GM18508 (cell line): ENCODE results near the gene CCDC187.

ENCODE experiments used
- ATAC-seq: cut with Tn5 transposase; IDR thresholded peaks from one replicate; pipeline ENCODE4 v1.9.1; 2021; ENCODE audit warnings: moderate number of reproducible peaks; ENCODE audit not compliant: insufficient read depth, unreplicated experiment

Gene CCDC187

DNA sequence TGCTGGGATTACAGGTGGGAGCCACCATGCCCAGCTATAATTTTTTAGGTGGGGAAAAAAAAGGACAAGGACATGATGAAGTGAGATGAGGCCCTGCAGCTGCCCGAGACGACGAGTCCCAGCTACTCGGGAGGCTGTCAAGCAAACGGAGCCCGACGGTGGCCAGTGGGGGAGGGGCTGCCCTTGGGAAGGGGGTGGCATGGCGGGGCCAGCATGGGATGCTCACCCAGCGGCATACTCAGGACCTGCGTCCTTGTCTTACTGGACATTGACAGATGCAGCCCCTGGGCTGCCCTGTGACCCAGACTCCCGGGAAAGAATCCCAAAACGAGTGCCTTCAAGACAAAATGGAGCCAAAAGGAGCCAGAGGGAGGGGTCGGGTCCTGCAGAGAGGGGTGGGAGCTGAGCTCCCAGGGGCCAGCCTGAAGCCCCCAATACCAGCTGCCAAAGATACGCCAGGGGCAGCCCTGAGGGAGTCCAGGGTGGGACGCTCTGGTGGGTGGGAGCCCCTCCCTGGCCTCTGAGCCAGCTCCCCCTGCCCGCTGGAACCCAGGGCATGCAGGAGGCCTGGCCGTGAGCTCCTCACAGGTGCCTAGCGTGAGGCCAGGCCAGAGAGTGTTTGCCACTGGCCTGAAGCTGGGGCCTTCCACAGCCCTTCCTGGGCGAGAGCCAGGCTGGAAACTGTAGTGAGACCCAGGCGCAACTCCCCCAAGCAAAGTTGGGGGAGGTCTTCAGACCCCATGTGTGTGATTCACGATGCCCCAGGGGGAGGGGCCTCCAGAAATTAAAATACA is 15.7 kb downstream of the CCDC187 start:
- no peak for ATAC-seq

DNA sequence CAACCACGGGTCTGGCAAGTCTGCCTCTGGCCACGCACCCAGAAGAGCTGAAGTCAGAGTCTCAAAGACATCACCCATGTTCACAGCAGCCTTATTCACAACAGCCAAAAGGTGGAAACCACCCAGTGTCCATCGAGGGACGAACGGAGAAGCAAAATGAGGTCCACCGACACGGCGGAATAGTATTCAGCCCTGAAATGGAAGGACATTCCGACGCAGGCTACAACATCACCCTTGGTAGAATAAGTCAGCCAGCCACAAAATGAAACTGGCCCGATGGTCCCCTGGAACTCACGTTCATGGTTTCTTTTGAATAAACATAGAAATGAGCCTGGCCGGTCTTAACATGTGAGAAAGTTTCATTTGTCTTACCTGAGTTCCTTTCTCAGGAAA is 16.9 kb downstream of the CCDC187 start:
- no peak for ATAC-seq

DNA sequence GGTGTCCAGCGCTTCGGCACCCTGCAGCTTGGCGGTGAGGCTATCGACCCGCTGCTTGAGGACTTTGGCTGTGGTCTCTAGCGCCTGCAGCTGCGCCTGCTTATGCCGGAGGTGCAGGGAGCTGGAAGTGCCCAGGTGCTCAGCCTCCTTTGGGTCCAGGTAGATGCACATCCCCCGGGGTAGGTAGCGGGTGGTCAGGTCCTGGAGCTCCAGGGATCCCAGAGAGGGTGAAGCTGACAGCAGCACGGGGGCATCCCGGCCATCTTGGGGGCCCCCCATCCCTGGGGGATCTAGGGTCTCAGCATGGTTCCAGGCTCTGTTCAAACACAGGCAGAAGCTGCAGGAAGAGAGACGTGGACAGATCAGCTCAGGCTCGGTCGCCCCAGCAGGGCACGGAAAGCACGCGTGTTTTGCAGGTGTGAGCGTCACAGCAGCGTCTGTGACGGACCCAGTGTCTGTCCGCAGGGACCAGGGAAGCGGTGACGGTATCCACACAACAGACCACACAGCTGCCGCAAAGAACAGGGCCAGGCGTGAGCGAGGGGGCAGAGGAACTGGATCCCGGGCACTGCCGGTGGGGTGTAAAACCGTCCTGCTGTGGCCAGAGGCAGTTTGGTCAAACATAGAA is 17.4 kb downstream of the CCDC187 start:
- no peak for ATAC-seq

DNA sequence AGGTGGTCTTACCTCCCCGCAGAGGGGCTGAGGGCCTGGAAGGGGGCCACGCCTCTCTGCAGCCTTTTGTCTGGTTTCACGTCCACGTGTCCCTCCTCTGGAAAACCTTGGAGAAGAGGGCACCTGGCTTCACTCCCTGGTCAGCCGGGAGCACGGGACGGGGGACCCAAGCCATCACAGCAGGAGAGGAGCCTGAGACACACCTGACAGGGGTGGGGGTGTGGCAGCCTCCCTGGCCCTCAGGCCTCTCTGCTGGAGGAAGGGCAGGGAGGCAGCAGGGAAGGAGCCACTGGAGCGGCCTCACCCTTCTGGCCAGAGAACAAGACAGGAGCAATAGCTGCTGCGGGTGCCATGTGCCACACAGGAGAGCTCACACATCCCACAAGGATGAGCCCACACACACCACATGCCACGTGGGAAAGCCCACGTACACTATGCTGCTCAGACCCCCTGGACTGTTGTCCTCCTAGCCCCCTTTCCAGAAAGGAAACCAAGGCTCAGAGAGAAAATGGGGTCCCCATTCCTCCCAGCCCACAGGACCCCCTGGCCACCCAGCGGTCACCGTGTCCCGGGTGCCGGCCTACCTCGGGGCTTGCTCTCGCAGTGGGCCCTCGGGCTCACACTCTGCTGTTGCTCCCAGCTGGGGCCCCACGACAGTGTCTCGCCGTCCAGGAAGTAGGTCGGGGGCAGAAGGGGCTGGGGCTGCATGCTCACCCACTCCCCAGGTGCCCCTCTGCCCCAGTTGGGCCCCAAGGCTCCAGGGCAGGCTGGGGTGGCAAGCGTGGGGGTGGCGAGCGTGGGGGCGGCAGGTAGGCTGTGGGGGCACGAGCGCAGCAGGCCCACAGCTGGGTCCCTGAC is 18.2 kb downstream of the CCDC187 start:
- no peak for ATAC-seq

DNA sequence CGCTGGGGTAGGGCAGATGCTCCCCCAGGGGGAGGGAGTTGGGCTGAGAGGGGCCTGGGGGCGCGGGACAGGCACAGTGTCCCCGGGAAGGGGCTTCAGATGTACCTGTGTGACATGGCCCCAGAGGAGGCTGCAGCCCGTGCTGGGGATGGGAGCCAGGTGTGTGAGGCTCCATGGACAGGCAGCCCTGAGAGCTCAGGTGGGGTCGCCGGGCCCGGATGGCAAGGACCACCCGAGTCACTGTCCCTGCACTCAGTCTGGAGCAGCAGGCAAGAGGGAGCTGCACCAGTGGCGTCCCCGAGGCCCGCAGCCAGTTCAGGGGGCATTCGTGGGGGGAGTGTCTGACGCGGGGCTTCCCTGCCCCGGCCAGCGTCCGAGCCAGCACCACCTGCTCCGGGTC is 18.9 kb downstream of the CCDC187 start:
- no peak for ATAC-seq

DNA sequence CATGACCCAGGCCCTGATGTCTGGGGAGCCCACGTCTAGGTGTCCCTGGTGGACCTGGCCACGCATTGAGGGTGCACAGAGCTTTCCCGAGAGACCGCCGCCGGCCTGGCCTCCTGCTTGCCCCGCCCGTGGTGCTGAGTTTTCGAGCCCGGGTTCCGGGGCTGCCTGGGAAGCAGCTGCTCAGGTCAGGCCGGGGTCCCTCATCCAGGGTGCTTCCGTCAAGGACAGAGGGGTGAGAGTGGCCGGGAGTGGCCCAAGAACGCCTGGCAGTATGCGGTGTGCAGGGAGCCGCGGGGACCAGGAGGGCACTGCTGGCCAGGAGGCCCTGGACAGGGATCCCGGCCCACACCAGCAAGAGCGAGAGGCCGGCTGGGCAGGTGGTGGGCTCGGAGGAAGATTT is 19.6 kb downstream of the CCDC187 start:
- no peak for ATAC-seq

DNA sequence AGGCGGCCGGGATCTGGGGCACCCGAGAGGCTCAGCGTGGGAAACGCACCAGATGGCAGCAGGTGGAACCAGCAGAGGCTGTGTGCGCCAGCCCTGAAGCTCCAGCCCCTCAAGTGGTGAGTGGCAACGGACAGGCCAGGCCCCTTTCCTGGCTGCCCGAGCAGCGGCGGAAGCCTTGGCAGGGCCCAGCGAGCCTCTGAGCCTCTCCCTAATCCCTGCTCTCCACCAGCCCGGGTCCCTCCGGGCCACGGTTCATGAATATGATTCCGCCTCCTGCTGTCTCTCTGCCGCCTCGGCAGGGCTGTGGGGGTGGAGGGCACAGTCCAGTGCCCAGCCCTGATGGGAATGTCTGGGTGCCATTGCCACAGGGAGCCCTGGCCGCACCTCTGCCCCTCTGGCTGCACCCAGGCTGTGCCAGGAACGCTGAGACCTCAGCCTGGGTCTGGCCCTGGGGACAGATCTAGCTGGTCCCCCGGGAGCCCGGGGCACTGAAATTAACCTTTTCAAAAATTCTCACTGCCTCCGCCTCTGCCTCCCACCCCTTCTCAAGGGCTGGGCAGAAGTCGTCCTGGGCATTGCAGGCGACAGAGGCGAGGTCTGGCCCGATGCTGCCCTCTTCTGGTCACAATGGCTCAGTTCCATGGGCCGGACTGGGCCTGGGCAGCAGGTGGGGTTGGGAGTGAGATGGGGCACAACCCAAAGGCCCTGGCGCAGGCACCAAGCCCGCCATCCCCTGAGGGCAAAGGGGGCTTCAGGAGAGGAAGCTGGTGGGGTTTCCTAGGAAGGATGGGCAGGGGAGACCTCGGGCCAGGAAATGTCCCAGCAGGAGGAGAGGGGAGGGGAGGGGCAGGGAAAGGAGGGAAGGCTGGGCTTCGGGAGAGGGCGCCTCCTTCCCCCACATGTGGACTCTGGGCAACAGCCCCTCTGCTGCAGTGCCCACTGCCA is 20.3 kb downstream of the CCDC187 start:
- no peak for ATAC-seq

DNA sequence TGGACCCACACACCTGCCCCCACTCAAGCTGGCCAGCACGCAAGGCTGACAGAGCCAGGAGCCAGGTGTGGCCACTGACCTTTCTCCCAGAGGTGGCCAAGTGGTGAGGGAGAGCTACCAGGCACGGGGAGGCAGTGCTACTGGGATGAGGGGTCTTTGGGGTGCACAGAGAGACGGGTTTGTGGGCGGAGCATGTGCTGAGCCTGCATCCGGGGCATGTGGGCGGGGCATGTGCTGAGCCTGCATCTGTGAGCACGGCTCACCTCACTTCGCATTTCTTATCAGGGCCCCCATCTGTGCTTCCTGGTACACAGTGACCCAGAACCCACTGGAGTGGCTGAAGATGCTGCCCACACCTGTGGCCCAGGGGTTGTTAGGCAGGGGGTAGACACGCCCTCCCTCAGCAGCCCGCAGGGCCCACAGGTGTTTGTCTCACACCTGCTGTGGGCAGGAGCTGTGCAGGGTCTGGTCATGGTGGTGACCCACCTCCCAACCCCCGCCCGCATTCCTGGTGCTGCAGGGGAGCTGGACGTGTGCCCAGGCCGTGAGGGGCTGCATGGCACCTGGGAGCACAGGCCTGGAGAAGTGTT is 21.5 kb downstream of the CCDC187 start:
- ATAC-seq: no peak

DNA sequence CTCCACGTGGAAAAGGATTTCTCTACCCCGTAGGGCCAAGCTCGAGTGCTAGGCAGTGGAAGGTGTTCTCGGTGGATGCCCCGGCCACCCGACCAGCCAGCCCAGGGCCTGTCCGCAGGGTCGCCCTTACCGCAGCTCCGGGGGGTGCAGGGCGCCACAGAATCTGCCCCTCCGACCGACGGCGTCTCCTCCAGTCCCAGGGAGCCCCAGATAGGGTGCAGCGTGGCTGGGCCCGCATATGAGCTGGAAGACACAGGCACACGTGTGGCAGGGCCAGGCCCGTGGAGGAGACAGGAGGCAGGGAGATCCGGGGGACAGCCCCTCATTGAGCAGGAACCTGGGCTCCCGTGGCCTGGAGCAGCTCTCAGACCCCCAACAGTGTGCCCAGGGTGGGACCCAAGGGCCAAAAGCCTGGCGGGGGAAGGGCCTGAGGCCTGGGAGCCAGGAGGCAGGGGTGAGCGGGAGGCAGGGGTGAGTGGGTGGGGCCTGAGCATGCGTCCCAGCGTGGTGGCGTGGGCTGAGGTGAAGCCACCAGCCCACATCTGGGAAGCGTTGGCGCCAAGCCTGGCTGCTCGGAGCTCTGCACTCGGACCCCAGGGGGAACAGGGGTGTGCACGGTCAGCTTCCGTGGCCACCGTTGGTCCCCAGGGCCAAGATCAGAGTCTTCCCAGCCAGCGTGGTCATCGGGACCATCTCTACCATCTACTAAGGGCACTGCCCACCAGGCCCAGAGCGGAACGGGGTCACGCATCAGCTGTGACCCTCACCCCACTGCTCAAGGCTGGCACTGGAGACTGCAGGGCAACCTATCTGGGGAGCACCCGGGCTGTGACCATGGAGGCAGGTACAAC is 22.2 kb downstream of the CCDC187 start:
- no peak for ATAC-seq

DNA sequence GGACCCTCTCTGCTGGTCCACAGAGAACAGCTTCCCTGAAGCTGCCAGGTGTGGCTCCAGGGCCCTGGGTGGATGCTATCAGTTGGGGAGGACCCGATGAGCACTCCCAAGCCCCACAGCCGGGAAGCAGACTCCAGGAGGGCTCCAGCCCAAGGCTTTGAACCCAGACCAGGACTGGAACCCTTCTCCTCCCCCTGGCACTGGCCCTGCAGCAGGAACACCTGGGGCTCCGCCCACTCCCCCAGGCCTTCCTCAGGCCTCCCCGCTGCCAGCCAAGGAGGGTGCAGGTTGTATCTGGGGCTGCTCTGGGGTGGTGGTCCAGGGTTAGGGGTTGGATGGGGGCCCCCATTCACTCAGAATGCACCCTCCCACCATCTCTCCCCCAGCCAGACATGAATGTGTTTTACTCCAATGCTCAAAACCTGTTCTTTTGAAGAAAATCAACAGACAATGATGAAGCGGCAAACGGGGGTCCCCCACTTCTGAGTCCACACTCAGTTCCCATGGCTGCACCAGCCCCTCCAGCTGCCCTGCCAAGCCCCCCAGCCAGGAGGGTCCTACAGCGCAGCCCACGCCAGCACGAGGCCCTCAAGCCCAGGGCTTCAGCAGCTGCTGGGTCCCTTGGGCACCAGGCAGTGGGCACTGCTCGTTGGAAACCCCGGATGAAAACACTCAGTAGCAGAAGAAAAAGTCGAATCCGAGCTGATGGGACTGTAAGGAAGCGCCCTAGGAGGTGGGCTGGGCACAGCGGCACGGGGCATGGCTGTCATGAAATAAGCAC is 23.2 kb downstream of the CCDC187 start:
- no peak for ATAC-seq

DNA sequence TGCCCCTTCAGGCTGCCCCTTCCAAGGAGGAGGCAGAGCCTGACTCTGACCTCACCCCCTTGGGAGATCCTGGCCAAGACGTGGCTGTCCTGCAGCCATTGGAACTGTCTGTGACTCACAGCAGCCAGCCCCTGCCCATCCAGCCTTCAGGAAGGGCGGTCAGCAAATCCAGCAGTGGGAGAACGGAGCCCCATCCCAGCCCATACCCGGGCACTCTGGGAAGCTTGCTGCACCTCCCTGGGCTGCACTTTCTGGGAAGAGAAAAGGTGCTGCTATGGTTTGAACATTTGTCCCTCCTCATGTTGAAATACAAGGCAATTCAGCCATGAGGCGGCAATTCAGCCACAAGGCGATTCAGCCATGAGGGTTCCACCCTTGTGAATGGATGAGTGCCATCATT is 24.4 kb downstream of the CCDC187 start:
- ATAC-seq: no peak

DNA sequence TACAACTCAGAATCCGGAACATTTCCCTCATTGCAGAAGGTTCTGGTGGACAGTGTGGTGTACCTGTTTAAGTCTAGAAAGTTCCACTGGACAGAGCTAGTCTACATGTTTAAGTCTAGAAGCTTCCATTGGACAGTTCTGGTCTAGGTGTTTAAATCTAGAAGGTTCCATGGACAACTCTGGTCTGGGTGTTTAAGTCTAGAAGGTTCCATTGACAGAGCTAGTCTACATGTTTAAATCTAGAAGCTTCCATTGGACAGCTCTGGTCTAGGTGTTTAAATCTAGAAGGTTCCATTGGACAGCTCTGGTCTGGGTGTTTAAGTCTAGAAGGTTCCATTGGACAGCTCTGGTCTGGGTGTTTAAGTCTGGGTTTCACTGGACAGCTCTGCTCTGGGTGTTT is 25.0 kb downstream of the CCDC187 start:
- ATAC-seq: no peak

DNA sequence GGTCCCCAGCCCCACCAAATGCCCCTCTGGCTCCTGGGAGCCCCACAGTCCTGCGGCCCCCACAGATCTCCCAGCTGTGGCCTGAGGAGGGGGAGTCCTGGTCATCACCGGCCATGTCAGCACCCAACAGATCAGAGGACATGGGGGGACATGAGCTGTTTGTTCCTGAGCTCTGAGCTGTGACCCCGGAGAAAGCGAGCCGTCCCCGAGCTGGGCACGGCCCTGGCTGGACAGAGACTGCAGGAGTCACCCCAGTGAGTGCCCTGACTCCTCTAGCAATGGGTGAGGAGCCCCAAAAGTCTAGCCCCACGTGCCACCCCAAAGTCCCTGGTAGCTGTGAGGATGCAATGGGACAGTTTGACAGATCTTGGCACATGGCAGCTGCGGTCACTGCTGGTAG is 25.7 kb downstream of the CCDC187 start:
- no peak for ATAC-seq

DNA sequence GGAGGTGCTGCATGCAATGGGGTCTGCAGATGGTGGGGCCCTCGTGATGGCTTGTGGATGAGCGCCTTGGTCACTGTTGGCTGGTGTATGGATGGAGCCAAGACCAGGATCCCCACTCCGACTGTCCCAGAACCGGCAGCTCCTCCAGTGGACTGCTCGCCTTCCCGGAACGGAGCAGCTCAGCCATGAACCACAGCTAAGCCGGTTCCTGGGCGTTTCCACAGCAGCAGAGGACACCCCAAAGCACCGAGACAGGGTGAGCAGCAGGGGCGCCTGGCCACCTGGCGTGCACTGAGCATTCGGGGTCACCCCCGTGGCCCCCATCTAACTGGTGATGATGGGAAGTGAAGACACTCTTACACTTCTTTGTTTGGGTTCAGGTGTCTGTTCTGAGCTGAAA is 26.1 kb downstream of the CCDC187 start:
- no peak for ATAC-seq

DNA sequence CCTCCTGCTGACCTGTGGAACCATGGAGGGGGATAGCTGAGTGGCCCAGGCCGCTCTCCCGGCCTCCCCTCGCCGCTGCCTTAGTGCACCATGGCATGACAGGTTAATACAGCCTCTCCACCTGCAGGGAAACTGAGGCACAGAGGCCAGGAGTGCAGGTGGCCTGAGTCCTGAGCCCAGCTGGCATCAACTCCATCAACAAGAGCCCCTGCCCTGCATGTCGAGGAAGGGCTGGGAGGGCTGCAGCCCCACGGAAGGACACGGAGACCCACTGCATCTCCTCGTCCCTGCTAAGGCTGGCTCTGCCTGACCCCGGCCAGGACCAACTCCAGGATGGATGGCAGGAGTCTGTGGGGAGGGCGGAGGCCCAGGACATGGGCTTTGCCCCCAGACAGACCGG is 27.2 kb downstream of the CCDC187 start:
- no peak for ATAC-seq

DNA sequence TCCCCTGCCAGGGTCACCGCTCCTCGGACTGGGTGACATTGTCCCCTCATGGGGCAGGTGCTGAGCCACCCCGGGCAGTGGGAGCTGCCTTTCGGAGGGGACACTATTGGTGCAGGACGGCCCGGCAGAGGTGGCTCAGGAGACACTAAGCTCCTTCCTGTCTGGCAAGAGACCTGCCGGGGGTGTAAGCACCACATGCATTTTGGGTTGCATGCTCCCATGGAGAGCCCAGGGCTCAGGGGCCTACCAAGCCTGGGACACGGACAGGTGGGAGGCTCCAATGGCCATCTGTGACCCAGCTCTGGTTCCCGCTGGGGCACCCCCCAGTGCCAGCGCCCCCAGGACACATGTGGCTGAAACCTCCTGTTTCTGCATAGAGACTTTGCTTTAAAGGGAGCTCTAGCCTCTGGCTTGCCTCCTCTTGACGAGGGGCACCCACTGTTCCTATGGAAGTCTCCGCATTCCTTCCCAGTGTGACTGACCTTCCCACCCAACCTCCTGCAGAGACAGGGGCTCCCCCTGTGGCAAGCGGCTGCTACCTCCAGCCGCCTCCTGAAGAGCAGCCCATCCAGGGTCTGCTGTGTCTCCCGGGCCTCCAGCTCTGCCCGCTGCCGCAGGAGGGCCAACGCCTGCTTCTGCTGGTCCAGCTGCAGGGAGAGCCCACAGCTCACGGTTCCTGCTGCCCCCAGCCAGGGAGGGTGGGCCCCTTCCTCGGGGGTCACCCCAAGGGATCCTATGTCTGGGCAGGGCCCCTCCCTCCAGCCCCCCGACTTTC is 28.1 kb downstream of the CCDC187 start:
- no peak for ATAC-seq
